Suprapubic skin (tissue), 4 donors: Measurements from ENCODE around the gene HECTD1. TPM values are rescaled to one million over a fixed set of nuclear protein-coding genes. Genes with fewer than 3 reads are reported as not detected.

Source experiments
- DNase-seq, 2 donors: peaks; one replicate each; pipeline ENCODE4 v3.0.0-alpha.2; 2019; ENCODE audit warnings: low spot score in 2 of 2
- H3K27ac ChIP-seq: fragments of 200-600 bp; sonication (generic); one replicate; pipeline ENCODE4 v1.5.1; 2019
- H3K27me3 ChIP-seq: fragments of 200-600 bp; sonication (generic); one replicate; pipeline ENCODE4 v1.5.1; 2019
- H3K36me3 ChIP-seq: fragments of 200-600 bp; sonication (generic); one replicate; pipeline ENCODE4 v1.5.1; 2019
- H3K4me1 ChIP-seq: fragments of 200-600 bp; sonication (generic); one replicate; pipeline ENCODE4 v1.5.1; 2019
- H3K4me3 ChIP-seq: fragments of 200-600 bp; sonication (generic); one replicate; pipeline ENCODE4 v1.5.1; 2019; ENCODE audit warnings: mild to moderate bottlenecking
- H3K9me3 ChIP-seq: fragments of 200-600 bp; sonication (generic); one replicate; pipeline ENCODE4 v1.5.1; 2019
- CTCF ChIP-seq, 2 donors: fragments of 200-600 bp in 1 of 2; fragments of 450-650 bp in 1 of 2; sonication (generic) in 1 of 2; IDR thresholded peaks; one replicate each; pipeline ENCODE4 v1.5.1; 2016 to 2019; ENCODE audit warnings: antibody characterized with exemption in 2 of 2, mild to moderate bottlenecking in 1 of 2, moderate library complexity in 1 of 2
- EP300 ChIP-seq: sonication (generic); formaldehyde crosslinking; IDR thresholded peaks from one replicate; pipeline ENCODE4 v1.6.1; 2017; ENCODE audit warnings: antibody characterized with exemption
- POLR2A ChIP-seq, 2 donors: fragments of 450-650 bp; IDR thresholded peaks; one replicate each; pipeline ENCODE4 v1.6.1; 2017; ENCODE audit warnings: antibody characterized with exemption in 2 of 2, mild to moderate bottlenecking in 2 of 2, moderate library complexity in 2 of 2
- POLR2AphosphoS5 ChIP-seq, 3 donors: sonication (generic); formaldehyde crosslinking; IDR thresholded peaks; one replicate each; pipeline ENCODE4 v1.6.1; 2017; ENCODE audit warnings: antibody characterized with exemption in 3 of 3
- WGBS: methylation state at CpG from one replicate; pipeline ENCODE4 v1.1.5; 2018; 5-methylcytosine and 5-hydroxymethylcytosine counted together
- total RNA-seq, 4 donors: library from RNA; depleted of rRNA; stranded (reverse); fragments of >200 nt; gene quantifications; one replicate each; pipeline ENCODE4 v1.1.0, GENCODE V29; 2016

HECTD1 gene
- total RNA-seq, 4 donors from 2014 or later: 197 to 442 (median 271) TPM

GRCh38 chr14:31078766-31079165 is 128.8 kb downstream of the HECTD1 start:
- H3K4me1 ChIP-seq: no peaks in the 10 kb centered on the region
- H3K4me3 ChIP-seq: no peak overlapping the region
- H3K9me3 ChIP-seq: no peaks in the 10 kb centered on the region
- TF ChIP-seq CTCF (IDR thresholded peaks at IDR 0.05) (no peak), EP300 (no peak), POLR2A (IDR thresholded peaks at IDR 0.05) (no peak), POLR2AphosphoS5 (IDR thresholded peaks at IDR 0.05) (no peak)
- H3K36me3 ChIP-seq: no peaks in the 10 kb centered on the region
- WGBS: 50% methylated on average over 2 of the region's 2 CpGs
- H3K27me3 ChIP-seq: no peaks in the 10 kb centered on the region
- no peak for DNase-seq
- no peak overlapping the region for H3K27ac ChIP-seq

GRCh38 chr14:31075144-31075543 is 132.4 kb downstream of the HECTD1 start:
- Histone ChIP-seq H3K27ac (no peak overlapping the region), H3K9me3 (no peaks in the 10 kb centered on the region), H3K4me1 (no peaks in the 10 kb centered on the region), H3K4me3 (no peak overlapping the region), H3K27me3 (no peaks in the 10 kb centered on the region), H3K36me3 (no peaks in the 10 kb centered on the region)
- DNase-seq: no peak
- 94% methylated on average over 2 of the region's 2 CpGs for WGBS
- TF ChIP-seq CTCF (IDR thresholded peaks at IDR 0.05): no peak
- TF ChIP-seq POLR2AphosphoS5 (IDR thresholded peaks at IDR 0.05): no peak
- TF ChIP-seq EP300: no peak
- TF ChIP-seq POLR2A (IDR thresholded peaks at IDR 0.05): no peak

- no peak for DNase-seq
- Histone ChIP-seq H3K27ac (no peak overlapping the region), H3K4me1 (no peaks in the 10 kb centered on the region), H3K4me3 (no peak overlapping the region), H3K36me3 (no peaks in the 10 kb centered on the region), H3K27me3 (no peaks in the 10 kb centered on the region), H3K9me3 (no peaks in the 10 kb centered on the region)
- WGBS: 91% methylated on average over 2 of the region's 2 CpGs
- no peak for TF ChIP-seq POLR2AphosphoS5 (IDR thresholded peaks at IDR 0.05)
- TF ChIP-seq CTCF (IDR thresholded peaks at IDR 0.05): no peak
- no peak for TF ChIP-seq POLR2A (IDR thresholded peaks at IDR 0.05)
- no peak for TF ChIP-seq EP300
Measured at GRCh38 chr14:31071151-31071550, 136.4 kb downstream of the HECTD1 start.

GRCh38 chr14:31070431-31070830 is 137.2 kb downstream of the HECTD1 start:
- DNase-seq: no peak
- WGBS: 90% methylated on average over 5 of the region's 5 CpGs

GRCh38 chr14:31069343-31069742 is 138.2 kb downstream of the HECTD1 start:
- WGBS: 94% methylated on average over 3 of the region's 3 CpGs
- TF ChIP-seq CTCF (IDR thresholded peaks at IDR 0.05) (no peak), POLR2AphosphoS5 (IDR thresholded peaks at IDR 0.05) (no peak), POLR2A (IDR thresholded peaks at IDR 0.05) (no peak), EP300 (no peak)
- Histone ChIP-seq H3K27me3 (no peaks in the 10 kb centered on the region), H3K4me3 (no peak overlapping the region), H3K36me3 (no peaks in the 10 kb centered on the region), H3K4me1 (no peaks in the 10 kb centered on the region), H3K27ac (no peak overlapping the region), H3K9me3 (no peaks in the 10 kb centered on the region)
- no peak for DNase-seq

More at GRCh38 chr14:31070431-31070830, 137.2 kb downstream of the HECTD1 start:
- H3K36me3 ChIP-seq: no peaks in the 10 kb centered on the region
- H3K4me3 ChIP-seq: no peak overlapping the region
- H3K27me3 ChIP-seq: no peaks in the 10 kb centered on the region
- no peaks in the 10 kb centered on the region for H3K9me3 ChIP-seq
- H3K4me1 ChIP-seq: no peaks in the 10 kb centered on the region
- H3K27ac ChIP-seq: no peak overlapping the region
- no peak for TF ChIP-seq POLR2A (IDR thresholded peaks at IDR 0.05)
- no peak for TF ChIP-seq CTCF (IDR thresholded peaks at IDR 0.05)
- TF ChIP-seq EP300: no peak
- no peak for TF ChIP-seq POLR2AphosphoS5 (IDR thresholded peaks at IDR 0.05)
